GM23248 (cell line): ENCODE results near the gene ZYG11B. TPM values are rescaled to one million over a fixed set of nuclear protein-coding genes. Genes with fewer than 3 reads are reported as not detected.
"Not testable (repeated sequence)": the region's sequence is repeated elsewhere in the genome, so short reads cannot be mapped to it uniquely, and the experiment has no call there.

Source experiments
- DNase-seq: peaks from one replicate; pipeline ENCODE4 v3.0.0-alpha.2; 2015
- H2AFZ ChIP-seq: fragments of 200-600 bp; sonication (generic); 2 replicates; pipeline ENCODE4 v1.6.1; 2016; ENCODE audit warnings: antibody characterized with exemption
- H3F3A ChIP-seq: fragments of 200-600 bp; sonication (generic); 2 replicates; pipeline ENCODE4 v1.6.1; 2016; ENCODE audit warnings: mild to moderate bottlenecking, antibody characterized with exemption, mixed run types; ENCODE audit not compliant: insufficient read depth
- H3K27ac ChIP-seq: fragments of 200-600 bp; sonication (generic); 2 replicates; pipeline ENCODE4 v1.5.1; 2016; ENCODE audit warnings: mild to moderate bottlenecking
- H3K27me3 ChIP-seq: fragments of 200-600 bp; sonication (generic); replicated peaks from 2 replicates; pipeline ENCODE4 v1.6.1; 2016; ENCODE audit warnings: mild to moderate bottlenecking; ENCODE audit not compliant: insufficient read depth
- H3K36me3 ChIP-seq: fragments of 200-600 bp; sonication (generic); 2 replicates; pipeline ENCODE4 v1.6.1; 2016; ENCODE audit warnings: low read depth, mild to moderate bottlenecking
- H3K4me1 ChIP-seq: fragments of 200-600 bp; sonication (generic); 2 replicates; pipeline ENCODE4 v1.6.1; 2016; ENCODE audit warnings: mild to moderate bottlenecking; ENCODE audit not compliant: insufficient read depth
- H3K4me2 ChIP-seq: fragments of 200-600 bp; sonication (generic); one replicate; pipeline ENCODE4 v1.6.1; 2016; ENCODE audit warnings: mild to moderate bottlenecking; ENCODE audit not compliant: unreplicated experiment
- H3K4me3 ChIP-seq: fragments of 200-600 bp; sonication (generic); 2 replicates; pipeline ENCODE4 v1.5.1; 2016; ENCODE audit warnings: mild to moderate bottlenecking
- H3K79me2 ChIP-seq: fragments of 200-600 bp; sonication (generic); 2 replicates; pipeline ENCODE4 v1.6.1; 2016; ENCODE audit warnings: mild to moderate bottlenecking; ENCODE audit not compliant: insufficient read depth
- H3K9ac ChIP-seq: fragments of 200-600 bp; sonication (generic); 2 replicates; pipeline ENCODE4 v1.6.1; 2016; ENCODE audit warnings: mild to moderate bottlenecking
- H3K9me2 ChIP-seq: fragments of 200-600 bp; sonication (generic); 2 replicates; pipeline ENCODE4 v1.6.1; 2016; ENCODE audit warnings: mixed run types, mild to moderate bottlenecking, moderate library complexity; ENCODE audit not compliant: insufficient read depth
- H3K9me3 ChIP-seq: fragments of 200-600 bp; sonication (generic); one replicate; pipeline ENCODE4 v1.6.1; 2017; ENCODE audit warnings: low read depth
- H4K20me1 ChIP-seq: fragments of 200-600 bp; sonication (generic); 2 replicates; pipeline ENCODE4 v1.6.0; 2016; ENCODE audit not compliant: insufficient read depth
- EZH2 ChIP-seq: fragments of 200-600 bp; sonication (generic); IDR thresholded peaks from 2 replicates; pipeline ENCODE4 v1.6.1; 2018; ENCODE audit warnings: antibody characterized with exemption, mild to moderate bottlenecking; ENCODE audit not compliant: insufficient read depth, poor library complexity, severe bottlenecking
- EZH2phosphoT487 ChIP-seq: fragments of 200-600 bp; sonication (generic); IDR thresholded peaks from 2 replicates; pipeline ENCODE4 v1.6.1; 2018; ENCODE audit warnings: antibody characterized with exemption, moderate library complexity, mild to moderate bottlenecking, low read depth; ENCODE audit not compliant: insufficient read depth
- WGBS, 2 experiments: methylation state at CpG; one replicate each; pipeline ENCODE4 v1.1.6; 2015 to 2017; ENCODE audit warnings: low lambda C conversion rate in 2 of 2, low coverage in 1 of 2; ENCODE audit errors: missing lambda C conversion rate in 2 of 2; 5-methylcytosine and 5-hydroxymethylcytosine counted together
- in situ Hi-C: fragments of 300-500 bp; cut with MboI; formaldehyde crosslinking; loops from 2 replicates; pipeline ENCODE4 v1.15.0; 2020
- polyA plus RNA-seq: library from polyadenylated mRNA; unstranded; fragments of >200 nt; fragmentation: Nextera tagmentation; extraction: Ambion mirVana; gene quantifications from 2 replicates; pipeline ENCODE4 v1.2.1, GENCODE V29; 2016
- total RNA-seq: library from RNA; depleted of rRNA; stranded (reverse); fragments of >200 nt; shearing (Covaris generic); gene quantifications from 2 replicates; pipeline ENCODE4 v1.2.3, GENCODE V29; 2014

Gene ZYG11B
- total and polyA plus RNA-seq, 2 experiments from 2014 or later, result 15.1 to 57.9 TPM

DNA sequence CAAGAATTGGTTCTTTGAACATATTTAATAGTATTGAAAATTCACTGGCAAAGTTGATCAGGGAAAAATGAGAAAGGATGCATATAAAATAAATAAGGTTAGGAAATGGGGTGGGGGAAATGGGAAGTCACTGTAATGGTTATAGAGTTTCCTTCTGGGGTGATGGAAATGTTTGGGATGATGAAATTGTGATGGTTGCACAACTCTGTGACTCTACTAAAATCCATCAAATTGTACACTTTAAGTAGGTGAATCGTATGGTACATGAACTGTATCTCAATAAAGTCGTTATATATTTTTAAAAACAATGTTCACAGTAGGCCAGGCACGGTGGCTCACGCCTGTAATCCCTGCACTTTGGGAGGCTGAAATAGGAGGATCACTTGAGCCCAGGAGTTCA is 59.9 kb downstream of the ZYG11B start:
- Histone ChIP-seq H3K4me3 (no peak overlapping the region), H3K4me1 (no peaks in the 10 kb centered on the region), H3K9me3 (no peaks in the 10 kb centered on the region), H3K27ac (no peak overlapping the region), H3K36me3 (peaks cover 36% of the 10 kb centered on the region), H3K79me2 (no peaks in the 10 kb centered on the region), H4K20me1 (no peaks in the 10 kb centered on the region), H3K4me2 (no peak overlapping the region), H2AFZ (no peak overlapping the region), H3K27me3 (no peaks in the 10 kb centered on the region), H3F3A (no peaks in the 10 kb centered on the region), H3K9ac (no peak overlapping the region), H3K9me2 (no peaks in the 10 kb centered on the region)
- DNase-seq, result no peak
- TF ChIP-seq EZH2 (no peak), EZH2phosphoT487 (no peak)
- in situ Hi-C loops, result no loop called here
- WGBS, 2 experiments, result 89 to 92% methylated on average over 4 of the region's 4 CpGs

DNA sequence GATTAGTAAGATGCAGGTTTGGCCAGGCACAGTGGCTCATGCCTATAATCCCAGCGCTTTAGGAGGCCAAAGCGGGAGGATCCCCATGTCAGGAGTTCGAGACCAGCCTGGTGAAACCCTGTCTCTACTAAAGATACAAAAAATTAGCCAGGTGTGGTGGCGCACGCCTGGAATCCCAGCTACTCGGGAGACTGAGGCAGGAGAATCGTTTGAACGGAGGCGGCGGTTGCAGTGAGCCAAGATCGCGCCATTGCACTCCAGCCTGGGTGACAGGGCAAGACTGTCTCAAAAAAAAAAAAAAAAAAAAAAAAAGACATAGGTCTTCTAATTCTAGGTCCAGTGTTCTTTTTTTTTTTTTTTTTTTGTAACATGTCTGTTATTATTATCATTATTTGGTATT is 64.2 kb downstream of the ZYG11B start:
- H3K4me2 ChIP-seq, DNase-seq, H4K20me1 ChIP-seq, H3K4me1 ChIP-seq, H3F3A ChIP-seq, H3K27me3 ChIP-seq, H3K9me2 ChIP-seq, H3K9ac ChIP-seq, H3K9me3 ChIP-seq, H3K27ac ChIP-seq, H3K79me2 ChIP-seq, in situ Hi-C loops, H2AFZ ChIP-seq, H3K4me3 ChIP-seq: not testable (repeated sequence)
- 98 to 99% methylated on average over 7 to 12 of the region's 12 CpGs for whole genome bisulfite sequencing, 2 experiments
- H3K36me3 ChIP-seq, result peaks cover 19% of the 10 kb centered on the region

DNA sequence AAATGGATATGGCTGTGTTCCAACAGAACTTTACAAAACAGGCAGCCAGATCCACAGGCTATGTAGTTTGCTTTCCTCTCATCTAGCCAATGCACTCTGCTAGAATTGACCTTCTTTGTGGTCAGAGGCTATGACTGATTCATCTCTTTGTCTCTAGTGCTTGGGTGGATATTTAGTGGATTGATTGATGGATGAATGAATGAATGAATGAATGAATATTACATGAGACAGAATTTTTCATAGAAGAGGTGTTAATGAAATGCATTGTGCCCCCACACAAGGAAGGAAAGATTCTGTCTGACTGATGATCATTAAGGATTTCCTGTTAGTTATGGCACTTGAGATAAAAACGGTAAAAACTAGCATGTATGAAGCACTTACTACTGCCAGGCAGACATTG is 65.8 kb downstream of the ZYG11B start:
- H3F3A ChIP-seq, result no peaks in the 10 kb centered on the region
- 93 to 100% methylated on average over 1 of the region's 1 CpG for WGBS, 2 experiments
- no peaks in the 10 kb centered on the region for H3K27me3 ChIP-seq
- H3K9me3 ChIP-seq, result no peaks in the 10 kb centered on the region
- TF ChIP-seq EZH2phosphoT487 (no peak), EZH2 (no peak)
- no peaks in the 10 kb centered on the region for H4K20me1 ChIP-seq
- no peak overlapping the region for H2AFZ ChIP-seq
- no peaks in the 10 kb centered on the region for H3K4me1 ChIP-seq
- DNase-seq, result no peak
- no peaks in the 10 kb centered on the region for H3K79me2 ChIP-seq
- in situ Hi-C loops, result no loop called here
- H3K27ac ChIP-seq, result no peak overlapping the region
- H3K36me3 ChIP-seq, result peaks cover 15% of the 10 kb centered on the region
- no peak overlapping the region for H3K9ac ChIP-seq
- H3K4me2 ChIP-seq, result no peak overlapping the region
- H3K9me2 ChIP-seq, result no peaks in the 10 kb centered on the region
- H3K4me3 ChIP-seq, result no peak overlapping the region

DNA sequence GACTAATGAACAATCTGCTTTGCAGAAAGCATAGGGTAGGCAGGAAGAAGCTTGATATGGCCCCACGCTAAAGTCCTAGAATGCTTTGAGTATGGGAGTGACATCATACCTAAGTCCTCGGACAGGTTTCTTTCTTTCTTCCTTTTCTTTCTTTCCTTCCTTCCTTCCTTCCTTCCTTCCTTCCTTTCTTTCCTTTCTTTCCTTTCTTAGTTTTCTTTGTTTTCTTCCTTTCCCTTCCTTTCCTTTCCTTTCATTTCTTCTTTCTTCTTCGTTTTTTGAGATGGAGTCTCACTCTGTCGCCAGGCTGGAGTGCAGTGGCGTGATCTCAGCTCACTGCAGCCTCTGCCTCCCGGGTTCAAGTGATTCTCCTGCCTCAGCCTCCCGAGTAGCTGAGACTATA is 67.5 kb downstream of the ZYG11B start:
- H3K4me3 ChIP-seq, H2AFZ ChIP-seq, H3K4me2 ChIP-seq, H3K27ac ChIP-seq, H3K79me2 ChIP-seq, H3K4me1 ChIP-seq, H3F3A ChIP-seq, H3K27me3 ChIP-seq, in situ Hi-C loops, DNase-seq, H3K9me3 ChIP-seq, H3K9ac ChIP-seq, H3K9me2 ChIP-seq, H4K20me1 ChIP-seq: not testable (repeated sequence)
- WGBS, 2 experiments, result 91 to 95% methylated on average over 6 to 7 of the region's 7 CpGs
- H3K36me3 ChIP-seq, result peaks cover 21% of the 10 kb centered on the region

DNA sequence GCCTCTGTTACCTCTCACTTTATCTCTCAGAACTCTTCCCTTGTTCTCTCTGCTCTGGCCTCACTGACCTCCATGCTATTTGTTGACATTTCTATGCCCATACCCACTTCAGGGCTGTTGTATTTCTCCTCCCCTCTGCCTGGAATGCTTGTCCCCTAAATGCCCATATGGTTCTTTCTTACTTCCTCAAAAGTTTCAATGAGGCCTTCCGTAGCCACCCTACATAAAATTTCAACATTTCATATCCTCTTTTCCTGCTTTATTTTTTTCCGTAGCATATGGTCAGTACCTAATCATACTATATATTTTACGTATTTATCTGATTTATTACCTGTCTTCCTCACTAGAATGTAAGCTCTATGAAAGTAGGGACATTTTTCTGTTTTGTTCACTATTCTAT is 69.2 kb downstream of the ZYG11B start:
- TF ChIP-seq EZH2 (no peak), EZH2phosphoT487 (no peak)
- 97 to 99% methylated on average over 3 of the region's 3 CpGs for WGBS, 2 experiments
- Histone ChIP-seq H3K9me3 (no peaks in the 10 kb centered on the region), H3K27me3 (no peaks in the 10 kb centered on the region), H3K4me3 (no peak overlapping the region), H3K4me1 (no peaks in the 10 kb centered on the region), H3K4me2 (no peak overlapping the region), H3K27ac (no peak overlapping the region), H3K36me3 (peaks cover 13% of the 10 kb centered on the region; the same call in 1 of the 2 replicates), H2AFZ (no peak overlapping the region), H3K9ac (no peak overlapping the region), H4K20me1 (no peaks in the 10 kb centered on the region), H3K79me2 (no peaks in the 10 kb centered on the region), H3K9me2 (no peaks in the 10 kb centered on the region), H3F3A (no peaks in the 10 kb centered on the region)
- DNase-seq, result no peak
- in situ Hi-C loops, result no loop called here
